Dermis blood vessel endothelial cell (primary cell): ENCODE data around the gene NOX3. TPM values are rescaled to one million over a fixed set of nuclear protein-coding genes. Genes with fewer than 3 reads are reported as not detected.
"Not testable (repeated sequence)": the region's sequence is repeated elsewhere in the genome, so short reads cannot be mapped to it uniquely, and the experiment has no call there.

ENCODE experiments used
- DNase-seq: peaks from one replicate; pipeline ENCODE4 v3.0.0; 2010
- total RNA-seq: library from RNA; depleted of rRNA; stranded (reverse); fragments of >200 nt; gene quantifications from 2 replicates; pipeline ENCODE4 v1.2.3, GENCODE V29; 2014

The NOX3 gene
- total RNA-seq, 1 donor from 2014 or later = not detected

DNA sequence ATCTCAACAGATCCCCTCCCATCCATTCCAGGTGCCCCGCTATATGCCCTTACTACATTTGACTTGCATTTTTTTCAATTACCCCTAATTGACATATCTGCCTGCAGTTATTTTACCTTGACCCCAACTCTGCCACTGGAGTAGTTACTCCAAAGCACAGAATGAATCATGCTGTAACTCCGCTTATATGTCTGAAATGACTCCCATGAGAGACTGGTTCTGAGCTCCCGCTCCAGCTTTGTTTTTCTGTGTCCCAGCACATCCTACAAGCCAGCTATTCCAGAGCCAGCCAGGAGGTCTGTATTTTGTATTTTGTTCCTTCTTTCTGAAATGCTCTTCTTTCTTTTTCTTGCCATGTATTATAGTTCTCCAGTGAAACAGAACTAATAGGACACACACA lies 10.9 kb upstream of the NOX3 start:
- no peak for DNase-seq

DNA sequence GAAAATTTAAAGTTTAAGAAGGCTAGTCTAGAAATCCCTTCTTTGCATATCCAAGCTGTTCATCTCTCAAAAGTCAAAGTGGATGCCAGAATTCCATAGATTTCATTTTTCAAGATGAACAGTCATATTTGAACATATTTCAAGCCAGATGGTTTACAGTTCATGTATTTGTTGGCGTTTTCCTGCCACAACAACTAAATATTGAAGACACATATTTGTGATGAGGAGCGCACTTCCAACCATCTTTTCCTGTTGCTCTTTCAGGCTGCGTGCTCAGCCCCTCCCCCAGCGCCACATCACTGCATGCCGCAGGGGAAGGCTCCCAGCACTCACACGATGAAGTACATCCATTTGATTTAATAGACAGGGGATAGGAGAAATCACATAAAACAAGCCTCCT lies 5.9 kb upstream of the NOX3 start:
- no peak for DNase-seq

DNA sequence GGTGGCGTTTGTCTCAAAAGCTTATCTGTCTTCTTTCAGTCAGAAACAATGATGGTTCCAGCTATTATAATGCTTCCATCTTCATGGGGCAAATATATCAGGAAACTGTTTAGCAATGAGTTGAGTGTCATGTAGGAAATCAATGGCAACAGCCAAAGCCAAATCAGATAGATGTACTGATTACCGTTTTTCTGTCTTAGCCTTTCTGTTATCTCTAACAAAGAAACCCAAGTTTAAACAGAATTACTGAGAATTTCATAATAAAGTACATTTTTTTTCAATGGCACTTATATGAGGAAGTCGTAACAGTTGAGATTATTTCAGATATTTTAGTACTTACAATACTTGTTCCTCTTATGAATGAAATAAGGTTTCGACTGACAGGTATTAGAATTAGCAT lies 1.2 kb downstream of the NOX3 start:
- DNase-seq = no peak

DNA sequence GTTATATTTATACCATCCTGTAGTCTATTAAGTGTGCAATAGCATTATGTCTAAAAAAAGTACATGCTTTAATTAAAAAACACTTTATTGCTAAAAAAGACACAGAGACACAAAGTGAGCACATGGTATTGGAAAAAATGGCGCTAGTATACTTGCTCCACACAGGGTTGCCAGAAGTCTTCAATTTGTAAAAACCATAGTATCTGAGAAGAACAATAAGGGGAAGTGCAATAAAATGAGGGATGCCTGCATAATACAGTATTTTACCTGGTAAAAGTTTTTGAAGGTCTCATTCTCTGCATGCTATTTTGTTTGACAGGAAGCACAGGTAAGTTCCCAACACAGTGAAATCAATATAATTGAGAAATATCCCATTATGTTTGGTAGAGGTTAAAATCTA lies 1.6 kb downstream of the NOX3 start:
- no peak for DNase-seq

DNA sequence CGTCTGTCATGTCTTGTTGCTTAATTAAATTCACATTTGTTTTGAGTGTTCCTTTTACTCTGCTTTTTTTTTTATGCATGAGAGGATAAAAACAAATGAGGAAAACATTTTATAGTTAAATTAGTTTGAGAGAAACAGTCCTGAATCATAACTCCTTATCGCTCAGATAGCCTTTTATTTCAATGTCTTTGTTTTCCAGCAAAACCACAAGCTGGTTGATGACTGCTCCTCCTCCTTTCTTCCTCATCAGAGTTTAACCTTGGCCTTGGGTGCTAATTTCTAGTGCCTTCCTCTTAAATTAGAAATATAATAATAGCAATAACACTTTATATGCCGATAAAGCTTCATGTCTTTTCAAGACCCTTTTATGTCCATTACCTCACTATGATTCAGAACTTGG lies 3.1 kb downstream of the NOX3 start:
- no peak for DNase-seq

DNA sequence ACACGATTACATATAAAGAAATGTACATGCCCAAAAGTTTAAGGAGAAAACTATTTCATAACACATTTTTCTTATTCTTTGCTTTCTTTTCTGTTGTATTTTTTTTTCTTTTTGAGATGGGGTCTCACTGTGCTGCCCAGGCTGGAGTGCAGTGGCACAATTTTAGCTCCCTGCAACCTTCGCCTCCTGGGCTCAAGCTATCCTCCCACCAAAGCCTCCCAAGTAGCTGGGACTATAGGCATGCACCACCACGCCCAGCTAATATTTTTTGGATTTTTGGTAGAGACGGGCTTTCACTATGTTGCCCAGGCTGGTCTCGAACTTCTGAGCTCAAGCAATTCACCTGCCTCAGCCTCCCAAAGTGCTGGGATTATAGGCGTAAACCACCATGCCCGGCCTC lies 4.1 kb downstream of the NOX3 start:
- DNase-seq = not testable (repeated sequence)

DNA sequence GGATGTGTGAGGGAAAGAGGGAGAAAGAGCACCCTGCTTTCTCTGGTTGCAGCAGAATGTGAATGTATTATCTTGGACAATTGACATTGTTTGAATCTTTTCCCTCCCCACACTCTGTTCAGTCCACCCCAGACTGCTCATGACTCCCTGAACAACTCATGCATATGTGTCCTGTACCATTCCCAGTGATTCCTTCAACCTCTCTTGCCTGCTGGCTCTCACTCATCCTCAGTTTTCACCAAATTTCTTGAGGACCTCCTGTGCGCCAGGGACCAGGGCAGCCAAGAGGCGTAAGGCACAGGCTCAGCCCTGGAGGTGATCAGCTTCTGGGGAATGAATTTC lies 5.4 kb downstream of the NOX3 start:
- DNase-seq = no peak

DNA sequence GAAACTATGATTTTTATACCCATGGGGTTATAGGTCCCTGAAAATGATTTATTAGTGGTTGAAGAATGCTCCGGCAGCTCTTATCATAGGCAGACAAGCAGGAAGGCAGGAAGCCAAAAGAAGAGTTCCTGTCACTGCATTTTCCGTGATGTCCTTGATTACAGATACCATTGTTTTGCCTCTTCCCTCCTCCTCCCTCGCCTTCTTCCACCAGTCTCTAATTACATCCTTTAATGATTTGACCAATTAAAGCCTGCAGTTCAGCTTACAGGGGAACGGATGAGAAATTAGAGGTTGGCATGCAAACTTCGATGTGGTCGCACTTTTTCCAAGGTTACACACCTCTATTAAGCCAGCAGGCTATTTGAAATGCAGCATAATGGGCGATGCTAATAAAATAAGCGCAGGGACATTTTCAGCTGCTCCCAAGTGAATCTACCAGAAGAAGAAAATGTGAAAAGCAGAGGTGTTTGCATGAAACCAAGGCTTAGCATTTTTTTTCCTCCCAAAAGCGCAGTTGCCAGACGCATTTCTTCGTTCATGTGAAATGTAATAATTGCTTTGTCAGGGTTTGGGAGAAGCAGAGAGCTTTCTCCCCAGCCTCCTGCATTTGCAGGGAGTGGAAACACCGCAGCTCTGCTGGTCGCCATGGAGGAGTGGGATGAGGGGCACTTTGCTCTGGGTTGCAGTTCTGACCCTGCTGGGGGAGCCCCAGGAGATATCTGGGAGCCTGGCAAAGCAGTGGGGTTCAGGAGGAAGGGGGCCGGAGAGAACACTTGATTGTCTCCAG lies 6.0 kb downstream of the NOX3 start:
- peak; percentile 33 for DNase-seq

DNA sequence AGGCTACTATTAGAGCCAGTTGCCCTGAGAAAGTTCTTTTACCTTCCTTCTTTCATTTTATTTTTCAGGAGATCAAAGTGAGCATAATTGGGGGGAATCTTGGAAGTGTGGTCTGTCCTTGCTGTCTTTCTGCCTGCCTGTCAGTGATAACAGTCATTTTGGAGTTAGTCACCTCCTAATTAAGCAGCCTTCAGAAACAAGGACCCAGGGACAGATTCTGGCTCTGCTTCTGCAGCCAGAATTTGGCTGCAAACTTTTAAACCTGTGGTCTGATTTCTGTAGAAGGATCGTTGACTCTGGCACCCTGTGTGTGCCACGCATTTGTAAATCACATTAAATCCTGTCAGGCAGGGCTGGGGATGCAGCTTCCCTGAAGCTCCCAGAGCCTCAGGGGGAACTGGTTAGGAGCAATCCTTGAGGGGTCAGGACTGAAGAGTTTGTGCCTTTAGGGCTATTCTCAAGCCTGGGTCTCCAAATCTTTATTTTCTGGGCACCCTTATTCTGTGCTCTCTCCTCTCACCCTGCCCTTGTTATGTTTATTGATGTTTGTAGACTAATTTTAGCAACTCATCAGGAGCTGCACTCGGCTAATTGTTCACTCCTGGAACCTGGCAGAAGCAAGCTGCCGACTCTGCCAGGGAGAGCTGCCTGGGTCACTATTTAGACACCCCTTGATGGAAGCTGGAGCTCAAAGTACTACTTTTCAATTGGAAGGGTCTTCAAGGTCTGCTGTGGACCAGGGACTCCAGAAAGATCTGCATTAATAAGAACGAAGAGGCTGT lies 6.8 kb downstream of the NOX3 start:
- no peak for DNase-seq

DNA sequence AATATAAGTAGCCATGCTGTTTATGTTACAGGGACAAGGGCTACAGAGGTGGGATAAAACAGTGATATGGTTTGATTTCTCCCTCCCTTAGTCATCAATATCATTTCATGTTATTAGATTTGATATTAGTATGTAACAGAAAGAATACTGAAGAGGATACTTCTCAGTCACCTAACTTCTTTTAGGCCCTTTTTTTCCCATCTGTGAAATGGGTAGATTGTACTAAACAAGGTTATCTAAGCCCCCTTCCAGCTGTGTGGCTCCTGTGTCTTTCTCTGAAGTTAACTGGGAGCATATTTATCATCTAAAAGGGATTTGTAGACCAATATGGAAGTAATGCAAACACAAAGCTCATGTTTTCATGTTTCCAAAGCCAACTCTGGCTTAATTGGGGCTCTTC lies 7.7 kb downstream of the NOX3 start:
- DNase-seq = no peak

DNA sequence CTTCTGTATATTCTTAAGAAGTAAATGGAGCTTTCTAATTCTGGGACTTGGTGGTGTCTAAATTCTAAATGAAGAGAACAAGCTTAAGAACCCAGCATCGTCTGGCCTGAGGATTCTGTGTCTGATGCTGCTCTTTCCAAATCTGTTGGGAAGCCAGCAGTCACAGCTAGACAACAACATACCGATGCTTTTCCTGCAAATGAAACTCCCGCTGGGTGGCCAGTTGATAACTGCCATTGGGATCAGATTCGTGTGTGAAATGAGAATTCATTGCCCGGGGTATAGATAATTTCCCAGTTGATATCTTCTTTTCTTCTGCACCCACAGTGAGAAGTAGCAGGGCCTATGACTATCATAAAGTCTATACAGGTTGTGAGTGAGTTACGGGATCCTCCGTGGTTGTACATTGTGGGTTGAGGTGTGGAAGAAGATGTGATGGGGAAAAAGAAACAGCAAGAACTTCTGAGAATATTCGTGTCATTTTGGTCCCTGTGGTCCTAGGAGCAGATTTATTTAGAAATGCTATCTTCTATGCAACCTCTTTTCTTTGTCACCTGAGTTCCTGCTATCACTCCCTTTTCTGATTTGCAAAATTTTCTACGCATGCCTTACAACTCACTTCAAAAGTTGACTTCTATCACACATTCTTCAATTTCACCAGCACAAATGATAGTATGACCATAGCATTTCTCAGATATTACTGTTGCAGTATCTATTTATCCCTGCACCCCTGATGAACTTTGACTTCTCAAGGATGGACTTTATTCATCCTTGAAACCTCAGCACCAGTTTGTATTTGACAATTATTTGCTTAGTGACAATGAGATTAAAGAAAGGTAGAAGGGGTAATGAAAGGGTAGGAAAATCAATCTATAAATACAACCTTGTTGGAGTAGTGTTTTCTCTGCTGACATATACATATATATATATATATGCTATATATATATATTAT lies 10.4 kb downstream of the NOX3 start:
- DNase-seq = no peak

DNA sequence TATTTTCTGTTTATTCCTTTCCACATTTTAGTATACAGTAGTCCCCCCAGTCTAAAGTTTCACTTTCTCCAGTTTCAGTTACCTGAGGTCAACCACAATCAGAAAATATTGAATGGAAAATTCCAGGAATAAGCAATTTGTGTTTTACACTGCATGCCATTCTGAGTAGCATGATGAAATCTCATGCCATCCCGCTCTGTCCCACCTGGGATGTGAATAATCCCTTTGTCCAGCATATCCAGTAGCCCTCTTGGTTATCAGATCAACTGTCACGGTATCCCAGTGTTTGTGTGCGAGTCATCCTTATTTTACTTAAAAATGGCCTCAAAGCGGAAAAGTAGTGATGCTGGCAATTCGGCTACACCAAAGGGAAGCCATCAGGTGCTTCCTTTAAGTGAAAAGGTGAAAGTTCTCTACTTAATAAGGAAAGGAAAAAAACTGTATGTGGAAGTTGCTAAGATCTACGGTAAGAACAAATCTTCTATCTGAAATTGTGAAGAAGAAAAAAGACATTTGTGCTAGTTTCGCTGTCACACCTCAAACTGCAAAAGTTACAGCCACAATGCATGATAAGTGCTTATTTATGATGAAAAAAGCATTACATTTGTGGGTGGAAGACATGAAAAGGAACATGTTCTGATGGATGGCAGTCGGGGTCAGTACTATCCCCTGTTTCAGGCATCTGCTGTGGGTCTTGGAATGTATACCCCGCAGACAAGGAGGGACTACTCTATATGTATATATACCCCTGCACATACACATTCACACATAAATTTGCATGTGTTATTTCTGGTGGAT lies 11.3 kb downstream of the NOX3 start:
- peak; percentile 25 for DNase-seq

DNA sequence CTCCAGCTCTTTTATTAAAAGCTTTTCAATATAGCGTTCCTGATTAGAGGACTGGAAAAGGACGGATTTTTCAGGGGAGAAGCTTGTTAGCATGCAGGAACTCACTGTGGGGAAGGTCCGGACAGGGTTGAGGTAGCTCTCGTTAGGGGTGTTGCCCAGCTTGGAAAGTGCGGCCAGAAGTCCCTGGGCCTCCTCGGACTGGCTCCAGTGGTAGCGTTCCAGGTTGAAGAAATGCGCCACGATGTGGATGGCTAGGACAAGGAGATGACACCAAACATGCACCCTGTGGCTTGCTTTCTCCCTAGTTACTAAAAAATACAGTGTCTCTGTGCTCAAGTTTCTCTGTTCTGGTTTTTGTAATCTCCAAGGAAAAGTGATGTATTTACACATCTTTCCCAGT lies 12.5 kb downstream of the NOX3 start:
- no peak for DNase-seq

DNA sequence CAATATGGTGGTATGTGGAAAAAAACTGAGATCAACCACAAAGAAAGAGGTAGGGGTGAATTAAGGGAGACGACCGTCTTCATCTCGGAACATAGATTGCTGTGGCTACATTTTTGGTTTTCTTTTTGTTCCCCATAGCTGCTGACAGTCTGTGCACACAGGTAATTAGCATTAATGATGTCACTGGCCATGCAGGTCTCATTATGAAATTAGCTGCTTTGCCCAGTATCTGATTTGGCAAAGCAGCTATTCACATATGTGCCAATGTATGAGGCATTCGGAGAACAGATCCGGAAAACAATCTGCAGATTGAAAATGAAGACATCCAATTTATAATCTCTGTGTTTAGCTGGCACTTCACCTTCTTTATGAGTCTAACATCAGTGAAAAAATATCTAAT lies 13.1 kb downstream of the NOX3 start:
- no peak for DNase-seq

DNA sequence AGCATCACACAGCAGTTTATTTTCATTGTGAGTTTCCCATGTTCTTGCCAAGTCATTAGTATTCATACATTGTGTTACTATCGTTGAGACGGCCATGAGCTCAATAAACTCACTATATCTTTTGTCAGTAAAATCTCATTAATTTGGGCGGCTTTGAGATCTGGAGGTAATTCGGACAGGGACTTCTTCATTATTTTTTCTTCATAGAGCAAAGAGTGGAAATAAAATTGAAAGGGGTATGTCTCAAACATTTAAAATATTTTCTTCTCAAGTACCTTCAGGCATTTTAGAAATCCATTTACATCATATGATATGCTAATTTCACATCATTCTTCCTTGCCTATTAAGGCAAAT lies 14.6 kb downstream of the NOX3 start:
- no peak for DNase-seq

DNA sequence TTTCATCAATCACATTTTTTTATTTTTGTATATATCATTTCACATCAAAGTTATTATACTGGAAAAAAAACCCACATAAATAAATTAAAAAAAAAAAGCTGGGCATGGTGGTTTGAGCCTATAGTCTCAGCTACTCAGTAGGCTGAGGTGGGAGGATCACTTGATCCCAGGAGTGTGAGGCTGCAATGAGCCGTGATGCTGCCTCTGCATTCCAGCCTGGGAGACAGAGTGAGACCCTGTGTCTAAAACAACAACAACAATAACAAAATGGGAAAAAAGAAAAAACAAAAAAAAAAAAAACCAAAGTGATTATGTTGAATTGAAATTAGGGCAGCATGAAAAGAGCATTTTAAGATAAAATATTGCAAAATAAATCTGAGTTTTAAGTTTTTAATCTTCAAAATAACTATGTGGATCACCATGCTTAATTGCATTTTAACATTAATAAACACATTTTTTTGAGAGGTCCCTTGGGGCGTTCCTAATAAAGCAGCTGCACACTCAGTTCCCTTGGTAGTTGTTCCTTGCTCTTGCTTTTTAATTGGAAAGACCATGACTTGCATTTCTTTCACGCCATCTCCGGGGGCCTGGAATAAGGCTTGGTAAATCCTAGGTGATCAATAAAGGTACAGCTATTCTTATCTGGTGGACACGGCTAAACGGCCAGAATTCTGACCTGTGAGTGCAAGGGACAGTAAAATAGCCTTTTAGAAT lies 15.1 kb downstream of the NOX3 start:
- DNase-seq = no peak

DNA sequence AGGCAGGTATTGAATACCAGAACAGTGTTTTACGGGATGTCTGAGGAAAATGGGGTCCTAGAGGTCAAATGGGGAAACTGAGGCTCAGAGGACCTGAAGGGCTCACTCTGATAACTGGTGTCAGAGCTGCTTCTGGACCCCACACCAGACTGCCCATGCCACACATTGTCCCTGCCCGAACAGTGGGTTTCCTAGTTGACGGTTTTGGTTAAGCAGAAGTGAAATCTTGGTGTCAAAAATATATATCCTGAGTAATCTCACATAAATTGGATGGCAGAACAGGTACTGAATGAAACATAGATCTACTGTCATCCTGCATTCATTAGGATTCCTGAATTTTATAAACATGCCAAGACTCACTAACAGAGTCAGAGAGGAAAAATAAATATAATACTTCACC lies 16.3 kb downstream of the NOX3 start:
- no peak for DNase-seq

DNA sequence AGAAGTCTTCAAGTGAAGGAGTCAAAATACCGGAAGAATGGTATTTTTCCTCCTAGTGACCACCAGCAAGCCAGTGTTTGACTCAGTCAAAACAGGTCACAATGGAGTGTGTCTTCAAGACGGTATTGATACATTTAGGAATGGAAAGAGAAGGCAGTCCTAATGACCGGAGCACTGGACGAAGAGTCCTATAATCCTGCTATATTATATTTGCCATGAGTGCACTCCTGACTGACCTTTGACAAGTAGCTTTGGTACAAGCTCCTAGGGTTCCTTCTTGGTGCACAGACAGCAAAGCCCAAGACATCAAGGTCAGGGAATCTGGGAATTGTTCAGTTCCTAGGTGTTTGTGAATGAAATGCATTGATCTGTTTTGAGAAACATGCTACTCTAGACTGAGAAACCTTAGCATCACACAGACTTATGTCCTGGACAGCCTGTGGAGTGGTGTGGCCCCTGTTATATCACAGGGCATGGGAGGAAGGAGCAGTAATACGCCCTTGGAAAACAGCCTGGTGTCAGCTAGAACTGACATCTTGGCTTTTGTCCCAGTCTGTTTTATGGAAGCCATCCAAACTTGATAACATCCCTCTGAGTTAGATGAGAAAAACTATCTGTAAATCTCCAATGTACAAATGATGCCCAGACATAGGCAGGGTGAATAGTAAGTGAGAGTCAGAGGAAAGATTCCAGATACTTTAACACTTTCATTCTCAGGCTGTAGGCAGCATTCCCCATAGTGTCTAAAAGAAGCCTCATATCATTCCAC lies 18.5 kb downstream of the NOX3 start:
- peak; percentile 33 for DNase-seq

DNA sequence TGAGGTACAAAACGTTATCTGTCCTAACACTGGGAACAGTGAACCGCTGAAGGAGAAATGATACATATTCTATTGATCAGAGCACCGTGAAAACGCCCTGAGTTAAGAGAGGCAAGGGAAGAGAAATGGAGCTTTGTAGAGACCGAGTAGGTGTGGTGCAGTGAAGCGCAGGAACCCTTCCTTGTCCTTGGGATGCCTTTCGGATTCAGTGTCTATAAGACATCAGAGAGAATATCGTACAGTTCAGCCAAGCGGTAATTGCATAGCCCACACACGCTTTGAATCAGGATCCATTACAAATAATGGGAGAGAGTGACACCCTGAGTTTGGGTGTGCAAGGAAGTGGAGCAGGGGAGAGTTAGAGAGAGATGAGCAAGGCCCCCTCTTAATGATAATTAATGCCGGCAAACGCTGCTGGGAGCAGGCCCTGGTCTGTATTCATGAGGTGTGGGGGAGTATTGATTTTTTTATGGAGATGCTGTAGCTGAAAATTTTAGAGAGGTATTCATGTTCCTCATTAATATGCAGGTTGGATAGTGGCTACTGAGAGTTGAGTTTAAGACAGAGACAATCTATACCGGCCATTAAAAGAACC lies 20.7 kb downstream of the NOX3 start:
- no peak for DNase-seq

DNA sequence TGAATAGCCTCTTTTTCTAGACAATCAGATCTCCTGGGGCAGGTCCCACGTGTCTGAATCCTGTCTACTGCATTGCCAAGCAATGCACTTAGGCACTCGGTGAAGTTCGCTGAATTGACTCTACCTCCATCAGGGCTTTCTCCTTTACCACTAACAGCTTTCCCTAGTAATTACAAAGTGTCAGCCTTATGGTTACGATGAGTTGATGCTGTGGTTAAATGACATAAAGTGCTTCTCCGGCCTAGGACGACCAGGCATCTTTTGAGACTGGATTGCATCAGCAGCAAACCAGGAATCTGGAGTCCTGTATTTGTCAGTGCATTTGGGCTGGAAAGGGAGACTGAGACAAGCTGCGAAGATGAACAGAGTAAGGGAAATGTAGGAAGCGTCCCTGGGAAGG lies 21.5 kb downstream of the NOX3 start:
- DNase-seq = no peak

DNA sequence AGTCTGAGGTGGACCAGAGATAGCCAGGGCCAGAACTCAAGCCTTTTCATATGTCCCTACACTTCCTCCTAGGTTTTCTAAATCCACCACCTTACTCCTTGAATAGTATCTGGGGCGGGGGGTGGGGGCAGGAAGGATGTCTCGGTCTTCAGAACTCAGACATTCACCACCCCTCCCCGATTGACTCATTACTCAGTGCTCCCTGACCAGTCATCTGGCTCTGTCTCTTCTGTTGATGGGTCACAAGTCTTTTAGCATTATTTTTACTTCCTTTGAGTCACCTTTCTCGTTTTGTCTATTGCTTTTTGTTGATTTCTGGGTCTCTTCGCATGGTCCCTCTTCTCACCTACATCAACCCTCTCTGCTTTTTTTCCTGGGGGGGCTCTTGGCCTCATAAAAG lies 23.3 kb downstream of the NOX3 start:
- DNase-seq = no peak
